Right atrium auricular region (tissue), 2 donors: ENCODE data around the gene EYA2. TPM values are rescaled to one million over a fixed set of nuclear protein-coding genes. Genes with fewer than 3 reads are reported as not detected.

Experiments used
- DNase-seq: peaks from one replicate; pipeline ENCODE4 v3.0.0-alpha.2; 2019; ENCODE audit warnings: low spot score
- H3K27ac ChIP-seq, 2 donors: fragments of 200-600 bp; sonication (generic); 1 replicate in 1 of 2; 2 replicates in 1 of 2; pipeline ENCODE4 v1.5.1; 2016 to 2019
- H3K27me3 ChIP-seq, 2 donors: fragments of 200-600 bp; sonication (generic); one replicate each; pipeline versions ENCODE4 v1.5.1 to v1.6.0; 2017 to 2019
- H3K36me3 ChIP-seq: fragments of 200-600 bp; sonication (generic); one replicate; pipeline ENCODE4 v1.5.1; 2016
- H3K4me1 ChIP-seq, 2 donors: fragments of 200-600 bp; sonication (generic); one replicate each; pipeline versions ENCODE4 v1.5.1 to v1.6.0; 2017 to 2019
- H3K4me3 ChIP-seq, 2 donors: fragments of 200-600 bp; sonication (generic); 1 replicate in 1 of 2; 2 replicates in 1 of 2; pipeline ENCODE4 v1.5.1; 2017 to 2019; ENCODE audit warnings: mild to moderate bottlenecking in 1 of 2, moderate library complexity in 1 of 2
- H3K9me3 ChIP-seq, 2 donors: fragments of 200-600 bp; sonication (generic); one replicate each; pipeline ENCODE4 v1.5.1; 2019
- total RNA-seq, 2 donors: library from RNA; depleted of rRNA; stranded (reverse); fragments of >200 nt; gene quantifications; one replicate each; pipeline ENCODE4 v1.1.0, GENCODE V29; 2016
- TF ChIP-seq, protein P1 (sequence below), 2 donors: fragments of 200-600 bp; sonication (generic); IDR thresholded peaks; one replicate each; pipeline ENCODE4 v1.5.1; 2019; ENCODE audit warnings: antibody characterized with exemption in 2 of 2

Gene EYA2
- total RNA-seq, 2 donors from 2014 or later: 0.30 to 2.6 TPM

DNA sequence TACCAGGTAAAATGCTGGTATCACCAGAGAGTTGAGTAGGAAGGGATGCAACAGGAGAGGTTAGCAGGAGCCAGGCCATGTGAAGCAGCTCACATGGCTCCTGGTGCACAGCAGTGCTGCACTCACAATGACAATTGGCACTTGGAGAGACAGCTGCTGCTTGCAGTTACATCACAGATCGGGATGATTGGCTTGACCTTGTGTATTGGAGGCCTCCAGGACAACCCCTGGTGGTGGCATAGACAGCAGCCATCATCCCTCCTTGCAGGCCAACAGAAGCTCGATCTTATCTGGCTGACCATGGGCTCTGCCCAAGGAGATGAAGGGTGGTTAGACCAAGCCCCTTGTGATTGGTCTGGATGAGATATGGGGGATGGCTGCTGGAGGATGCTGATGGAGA is 73.0 kb downstream of the EYA2 start:
- no peaks in the 10 kb centered on the region for H3K4me1 ChIP-seq
- no peak for DNase-seq
- TF ChIP-seq, protein P1, sequence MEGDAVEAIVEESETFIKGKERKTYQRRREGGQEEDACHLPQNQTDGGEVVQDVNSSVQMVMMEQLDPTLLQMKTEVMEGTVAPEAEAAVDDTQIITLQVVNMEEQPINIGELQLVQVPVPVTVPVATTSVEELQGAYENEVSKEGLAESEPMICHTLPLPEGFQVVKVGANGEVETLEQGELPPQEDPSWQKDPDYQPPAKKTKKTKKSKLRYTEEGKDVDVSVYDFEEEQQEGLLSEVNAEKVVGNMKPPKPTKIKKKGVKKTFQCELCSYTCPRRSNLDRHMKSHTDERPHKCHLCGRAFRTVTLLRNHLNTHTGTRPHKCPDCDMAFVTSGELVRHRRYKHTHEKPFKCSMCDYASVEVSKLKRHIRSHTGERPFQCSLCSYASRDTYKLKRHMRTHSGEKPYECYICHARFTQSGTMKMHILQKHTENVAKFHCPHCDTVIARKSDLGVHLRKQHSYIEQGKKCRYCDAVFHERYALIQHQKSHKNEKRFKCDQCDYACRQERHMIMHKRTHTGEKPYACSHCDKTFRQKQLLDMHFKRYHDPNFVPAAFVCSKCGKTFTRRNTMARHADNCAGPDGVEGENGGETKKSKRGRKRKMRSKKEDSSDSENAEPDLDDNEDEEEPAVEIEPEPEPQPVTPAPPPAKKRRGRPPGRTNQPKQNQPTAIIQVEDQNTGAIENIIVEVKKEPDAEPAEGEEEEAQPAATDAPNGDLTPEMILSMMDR (IDR thresholded peaks at IDR 0.05): no peak

DNA sequence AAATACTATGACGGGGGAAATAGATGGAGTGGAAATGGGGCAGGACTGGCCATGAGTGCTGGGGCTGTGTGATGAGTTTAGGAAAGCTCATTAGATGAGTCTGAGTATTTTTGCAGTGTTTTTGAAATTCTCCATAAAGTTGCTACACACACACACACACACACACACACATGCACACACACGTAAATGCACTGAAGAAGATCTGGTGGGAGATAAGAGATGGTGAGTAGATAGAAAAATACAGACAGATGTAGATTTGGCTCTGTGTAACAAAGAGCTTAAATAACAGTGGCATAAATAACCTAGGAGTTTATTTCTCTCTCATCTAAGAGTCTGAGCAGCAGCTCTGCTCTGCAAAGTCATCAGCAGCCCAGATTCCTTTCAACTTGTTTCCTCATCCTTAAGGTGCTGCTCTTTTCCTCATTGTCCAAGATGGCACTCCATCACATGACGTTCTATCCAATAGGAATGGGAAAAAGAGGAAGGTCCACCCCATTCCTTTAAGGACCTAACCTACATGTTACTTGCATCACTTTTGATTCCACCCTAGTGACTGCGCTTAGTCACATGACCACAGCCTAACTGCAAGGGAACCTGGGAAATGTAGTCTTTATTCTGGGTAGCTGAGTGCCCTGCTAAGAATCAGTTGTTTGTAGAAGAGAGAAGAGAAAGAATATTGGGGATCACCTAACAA is 76.4 kb downstream of the EYA2 start:
- H3K36me3 ChIP-seq: no peaks in the 10 kb centered on the region
- H3K4me1 ChIP-seq: no peaks in the 10 kb centered on the region
- no peak overlapping the region for H3K4me3 ChIP-seq
- no peaks in the 10 kb centered on the region for H3K9me3 ChIP-seq
- DNase-seq: no peak
- TF ChIP-seq, protein P1 (IDR thresholded peaks at IDR 0.05): no peak
- H3K27ac ChIP-seq: no peak overlapping the region
- H3K27me3 ChIP-seq: no peaks in the 10 kb centered on the region

More for the DNA sequence above, 73.0 kb downstream of the EYA2 start:
- no peaks in the 10 kb centered on the region for H3K27me3 ChIP-seq
- no peaks in the 10 kb centered on the region for H3K36me3 ChIP-seq
- H3K27ac ChIP-seq: no peak overlapping the region
- H3K4me3 ChIP-seq: no peak overlapping the region
- no peaks in the 10 kb centered on the region for H3K9me3 ChIP-seq

DNA sequence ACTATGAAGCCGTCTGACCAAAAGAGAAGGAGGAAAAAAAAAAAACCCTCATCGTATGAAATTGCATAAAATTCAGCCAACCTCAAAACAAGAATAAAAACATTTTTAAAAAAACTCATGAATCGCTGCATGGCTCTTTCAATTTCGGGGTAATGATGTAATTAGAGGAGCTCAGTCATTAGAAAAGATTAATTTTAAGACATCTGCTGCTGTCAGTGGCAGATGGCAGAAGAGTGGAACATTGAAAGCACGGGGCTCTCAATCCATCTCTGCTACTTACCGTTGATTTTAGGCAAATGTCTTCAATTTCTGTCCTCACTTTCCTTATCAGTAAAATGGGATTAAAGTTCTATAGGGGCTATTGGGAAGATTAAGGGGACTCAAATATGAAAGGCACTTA is 79.1 kb downstream of the EYA2 start:
- TF ChIP-seq, protein P1 (IDR thresholded peaks at IDR 0.05): no peak
- H3K27me3 ChIP-seq: no peaks in the 10 kb centered on the region
- no peak for DNase-seq

DNA sequence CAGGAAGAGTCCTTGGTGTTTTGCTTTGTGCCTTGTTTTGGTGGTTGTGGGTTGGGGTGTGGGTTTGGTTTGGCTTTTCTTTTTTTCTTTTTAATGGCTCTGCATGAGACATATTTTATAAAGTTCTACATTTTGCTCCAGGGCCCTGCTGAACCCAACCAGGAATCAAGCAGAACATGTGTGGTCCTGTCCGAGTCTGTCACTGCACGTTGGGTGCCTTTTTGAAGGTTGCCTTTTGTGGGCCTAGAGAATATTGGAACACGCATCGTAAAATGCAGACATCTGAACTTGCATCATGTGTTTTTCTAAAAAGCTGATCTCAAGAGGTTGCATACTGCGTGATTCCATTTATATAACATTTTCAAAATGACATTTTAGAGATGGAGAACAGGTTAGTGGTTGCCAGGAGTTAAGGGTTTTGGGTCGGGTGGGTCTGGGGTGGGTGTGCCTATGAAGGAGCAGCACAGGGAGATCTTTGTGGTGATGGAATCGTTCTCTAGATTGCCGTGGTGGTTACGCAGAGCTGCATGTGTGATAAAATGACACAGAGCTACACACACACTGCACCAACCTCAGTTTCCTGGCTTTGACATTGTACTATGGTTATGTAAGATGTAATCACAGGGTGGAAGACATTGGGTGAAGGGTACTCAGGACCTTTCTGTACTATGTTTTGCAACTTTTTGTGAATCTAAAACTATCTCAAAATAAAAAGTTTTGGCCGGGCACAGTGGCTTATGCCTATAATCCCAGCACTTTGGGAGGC is 80.2 kb downstream of the EYA2 start:
- TF ChIP-seq, protein P1 (IDR thresholded peaks at IDR 0.05): no peak
- H3K4me1 ChIP-seq: no peaks in the 10 kb centered on the region

More for the DNA sequence above, 79.1 kb downstream of the EYA2 start:
- Histone ChIP-seq H3K27ac (no peak overlapping the region), H3K4me3 (no peak overlapping the region), H3K4me1 (no peaks in the 10 kb centered on the region), H3K36me3 (no peaks in the 10 kb centered on the region), H3K9me3 (no peaks in the 10 kb centered on the region)

DNA sequence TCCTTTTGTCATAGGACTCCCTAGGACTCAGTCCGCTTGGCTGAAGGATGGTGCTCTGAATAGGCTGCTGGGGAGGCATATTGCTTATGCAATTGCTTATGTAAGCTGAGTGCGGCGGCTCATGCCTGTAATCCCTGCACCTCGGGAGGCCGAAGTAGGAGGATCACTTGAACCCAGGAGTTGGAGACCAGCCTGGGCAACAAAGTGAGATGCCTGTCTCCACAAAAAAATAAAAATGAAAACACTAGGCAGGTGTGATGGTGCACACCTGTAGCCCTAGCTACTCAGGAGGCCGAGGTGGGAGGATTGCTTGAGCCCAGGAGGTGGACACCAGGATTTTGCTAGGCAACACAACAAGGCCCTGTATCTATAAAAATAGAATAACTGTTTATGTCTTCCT is 81.3 kb downstream of the EYA2 start:
- TF ChIP-seq, protein P1 (IDR thresholded peaks at IDR 0.05): no peak
- no peak overlapping the region for H3K27ac ChIP-seq
- H3K4me1 ChIP-seq: no peaks in the 10 kb centered on the region
- no peaks in the 10 kb centered on the region for H3K36me3 ChIP-seq
- H3K4me3 ChIP-seq: no peak overlapping the region
- DNase-seq: no peak
- H3K9me3 ChIP-seq: no peaks in the 10 kb centered on the region
- H3K27me3 ChIP-seq: no peaks in the 10 kb centered on the region

More for the DNA sequence above, 80.2 kb downstream of the EYA2 start:
- H3K27me3 ChIP-seq: no peaks in the 10 kb centered on the region
- DNase-seq: no peak
- no peak overlapping the region for H3K27ac ChIP-seq
- no peaks in the 10 kb centered on the region for H3K9me3 ChIP-seq
- no peaks in the 10 kb centered on the region for H3K36me3 ChIP-seq
- no peak overlapping the region for H3K4me3 ChIP-seq
